K562 (cell line): Measurements from ENCODE around the gene LAMB4. TPM values are rescaled to one million over a fixed set of nuclear protein-coding genes. Genes with fewer than 3 reads are reported as not detected.

Source experiments
- ADNP ChIP-seq: fragments of 200-800 bp; sonication (Bioruptor generic); IDR thresholded peaks from 2 replicates; pipeline ENCODE4 v1.6.1; 2016; ENCODE audit warnings: missing genetic modification characterization, missing compliant biosample characterization
- ARID2 ChIP-seq: fragments of 450-650 bp; IDR thresholded peaks from 2 replicates; pipeline ENCODE4 v1.6.1; 2017; ENCODE audit warnings: antibody characterized with exemption, mild to moderate bottlenecking
- DPF2 ChIP-seq: fragments of 450-650 bp; IDR thresholded peaks from 2 replicates; pipeline ENCODE4 v1.6.1; 2016
- ETV1 ChIP-seq: fragments of 450-650 bp; conservative IDR thresholded peaks from 2 replicates; pipeline ENCODE4 v1.6.1; 2016; ENCODE audit warnings: missing genetic modification characterization, control low read depth, low read depth, missing compliant biosample characterization
- HSF4 ChIP-seq: fragments of 250-450 bp; sonication (Bioruptor Pico); IDR thresholded peaks from 2 replicates; pipeline ENCODE4 v2.1.2; 2022; ENCODE audit warnings: mild to moderate bottlenecking, moderate library complexity, borderline replicate concordance
- IFI16 ChIP-seq: fragments of 250-450 bp; sonication (Bioruptor Pico); IDR thresholded peaks from 2 replicates; pipeline ENCODE4 v2.1.2; 2022; ENCODE audit warnings: mild to moderate bottlenecking, inconsistent platforms
- LCOR ChIP-seq: sonication (generic); formaldehyde crosslinking; IDR thresholded peaks from 2 replicates; pipeline ENCODE4 v1.8.0; 2022; ENCODE audit warnings: mild to moderate bottlenecking, missing genetic modification reagents
- NRF1 ChIP-seq, 2 experiments: fragments of 450-650 bp; IDR thresholded peaks in 1 of 2; conservative IDR thresholded peaks in 1 of 2; 2 replicates each; pipeline ENCODE4 v1.6.1; 2014; ENCODE audit warnings: mild to moderate bottlenecking in 2 of 2
- PHB ChIP-seq: fragments of 250-450 bp; sonication (Bioruptor Pico); IDR thresholded peaks from 2 replicates; pipeline ENCODE4 v1.5.0; 2021
- PML ChIP-seq: IDR thresholded peaks from 2 replicates; pipeline ENCODE4 v1.6.1; 2012; ENCODE audit warnings: low read length, inconsistent platforms
- PTRF ChIP-seq: fragments of 450-650 bp; IDR thresholded peaks from 2 replicates; pipeline ENCODE4 v1.6.1; 2016; ENCODE audit warnings: mild to moderate bottlenecking, missing genetic modification characterization, missing compliant biosample characterization
- RFX1 ChIP-seq: fragments of 450-650 bp; IDR thresholded peaks from 2 replicates; pipeline ENCODE4 v1.6.1; 2016; ENCODE audit warnings: mild to moderate bottlenecking, moderate library complexity
- STAG1 ChIP-seq: sonication (generic); formaldehyde crosslinking; IDR thresholded peaks from 2 replicates; pipeline ENCODE4 v1.5.0; 2020; ENCODE audit warnings: missing genetic modification reagents, borderline replicate concordance
- U2AF1 ChIP-seq: fragments of 200-400 bp; formaldehyde crosslinking; optimal IDR thresholded peaks from 2 replicates; pipeline ENCODE3; 2017; ENCODE audit warnings: mild to moderate bottlenecking, low read depth, low read length, moderate library complexity
- ZBTB7A ChIP-seq: IDR thresholded peaks from 2 replicates; pipeline ENCODE4 v1.6.1; 2011; ENCODE audit warnings: low read depth, mild to moderate bottlenecking, low read length, moderate library complexity, borderline replicate concordance; ENCODE audit not compliant: control insufficient read depth
- ZNF175 ChIP-seq: fragments of 200-800 bp; sonication (Bioruptor generic); IDR thresholded peaks from 2 replicates; pipeline ENCODE4 v1.6.1; 2016; ENCODE audit warnings: low read depth, mild to moderate bottlenecking, missing genetic modification characterization, missing compliant biosample characterization
- ZNF318 ChIP-seq, 2 experiments: fragments of 450-650 bp; IDR thresholded peaks; 2 replicates each; pipeline ENCODE4 v1.6.1; 2016; ENCODE audit warnings: mild to moderate bottlenecking in 2 of 2, borderline replicate concordance in 1 of 2, low read depth in 1 of 2, moderate library complexity in 1 of 2
- ZNF431 ChIP-seq: sonication (generic); formaldehyde crosslinking; IDR thresholded peaks from 2 replicates; pipeline ENCODE4 v1.8.0; 2022; ENCODE audit warnings: mild to moderate bottlenecking, missing genetic modification reagents
- ZNF740 ChIP-seq, 3 experiments: fragments of 200-800 bp in 1 of 3; sonication (Bioruptor generic) in 1 of 3; sonication (generic) in 1 of 3; formaldehyde crosslinking in 1 of 3; IDR thresholded peaks; 2 replicates each; pipeline versions ENCODE4 v1.6.1 to v1.8.0; 2016 to 2022; ENCODE audit warnings: mild to moderate bottlenecking in 2 of 3, missing compliant biosample characterization in 2 of 3, missing genetic modification characterization in 2 of 3, missing genetic modification reagents in 1 of 3
- polyA plus RNA-seq, 8 experiments: library from polyadenylated mRNA; depleted of rRNA in 4 of 8; stranded (reverse) in 5 of 8; unstranded in 3 of 8; fragments of >200 nt; fragmentation: Nextera tagmentation in 2 of 8; fragmentation: Illumina TruSeq in 1 of 8; extraction: Ambion mirVana in 2 of 8; extraction: Trizol in 1 of 8; gene quantifications; 2 replicates each; pipeline versions ENCODE4 v1.2.1 to v1.2.3, GENCODE V29; 2011 to 2014; ENCODE audit warnings: inconsistent platforms in 1 of 8, missing spikeins in 1 of 8
- total RNA-seq, 7 experiments: library from RNA; depleted of rRNA in 6 of 7; stranded (reverse); fragments of >200 nt in 6 of 7; fragmentation: Illumina TruSeq in 2 of 7; extraction: Trizol in 2 of 7; gene quantifications; 2 replicates each; pipeline versions ENCODE4 v1.2.1 to v1.2.3, GENCODE V29; 2011 to 2021; ENCODE audit warnings: low replicate concordance in 1 of 7

Gene LAMB4
- total and polyA plus RNA-seq, 9 of the 15 experiments (the other 6 are each of a cell fraction or from before 2014, with no cell fraction given) = 0.06 to 0.13 (median 0.07) TPM; not detected in 6

- TF ChIP-seq U2AF1 (no peak), DPF2 (no peak), PML (no peak), ADNP (no peak), ETV1 (tag) (no peak), ZNF740 (CRISPR knock-in tag; IDR thresholded peaks at IDR 0.05) (peak; percentile 80; the same call in 1 of the 2 replicates), ZNF740 (tag; IDR thresholded peaks at IDR 0.05) (no peak), HSF4 (no peak), IFI16 (CRISPR knock-in tag) (no peak), LCOR (no peak), STAG1 (CRISPR knock-in tag) (no peak), ARID2 (0 out of 2 replicates have a peak, but pooled peaks have one; percentile 12), NRF1 (conservative IDR thresholded peaks at IDR 0.05 in 1 of 2, IDR thresholded peaks at IDR 0.05 in 1 of 2) (peak; percentile 92 to 93), ZNF318 (IDR thresholded peaks at IDR 0.05; ENCODE audit: borderline replicate concordance in 1 of 2, low read depth in 1 of 2) (no peak), ZNF175 (no peak), PTRF (no peak), PHB (CRISPR knock-in tag) (peak; percentile 59; the same call in 1 of the 2 replicates), ZBTB7A (peak; percentile 86; the same call in 1 of the 2 replicates), RFX1 (no peak), ZNF431 (CRISPR knock-in tag) (peak; percentile 40; the same call in 1 of the 2 replicates)
These were observed 127.2 kb downstream of the LAMB4 start, which contains the start of gene LAMB1 (continued) for GRCh38 chr7:108002726-108003598.
